ENCODE results near the gene GALK1.
"Not testable (repeated sequence)": the region's sequence is repeated elsewhere in the genome, so short reads cannot be mapped to it uniquely, and the experiment has no call there.

Gene GALK1

GRCh38 chr17:75764711-75765421 is at the start of gene GALK1:
Gene GALK1 (minus strand): TSS chr17:75765192. CDS start chr17:75765136, 56 bp downstream.
- no peak for DNase-seq

- DNase-seq: no peak
Observed at GRCh38 chr17:75814021-75814395, 49.0 kb upstream of the GALK1 start.

DNA sequence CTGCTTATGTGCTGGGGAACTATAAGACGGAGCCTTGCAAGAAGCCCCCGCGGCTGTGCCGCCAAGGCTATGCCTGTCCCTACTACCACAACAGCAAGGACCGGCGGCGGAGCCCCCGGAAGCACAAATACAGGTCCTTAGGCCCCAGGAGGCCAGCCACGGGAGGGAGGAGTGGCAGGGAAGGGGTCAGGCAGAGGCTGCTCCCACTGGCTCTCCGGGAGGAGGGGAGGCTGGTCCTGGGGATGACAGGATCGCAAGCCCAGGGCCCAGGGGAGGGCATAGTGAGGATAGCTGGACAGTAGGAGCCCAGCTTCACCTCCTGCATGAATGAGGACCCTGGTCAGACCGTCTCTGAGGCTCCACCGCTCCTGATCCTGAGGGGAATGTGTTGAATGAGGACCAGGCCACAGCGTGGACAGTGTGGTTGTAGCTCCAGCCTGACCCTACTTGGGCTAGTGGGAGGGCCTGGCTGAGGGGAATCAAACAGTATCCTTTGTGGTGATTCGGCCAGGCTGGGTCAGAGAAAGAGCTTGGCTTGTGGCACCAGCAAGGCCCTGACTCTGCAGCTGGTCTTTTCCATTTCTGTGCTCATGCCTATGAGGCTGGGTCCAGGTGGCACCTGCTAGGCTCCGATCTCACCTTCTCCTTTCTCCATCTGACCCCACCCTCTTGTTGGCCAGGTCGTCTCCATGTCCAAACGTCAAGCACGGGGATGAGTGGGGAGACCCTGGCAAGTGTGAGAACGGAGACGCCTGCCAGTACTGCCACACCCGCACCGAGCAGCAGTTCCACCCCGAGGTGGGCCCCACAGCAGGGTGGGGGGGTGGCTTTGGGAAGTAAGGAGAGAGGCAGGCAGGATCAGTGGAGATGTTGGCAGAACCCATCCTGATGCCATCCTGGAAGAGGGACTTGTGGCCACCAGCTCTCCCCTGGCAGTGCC is 48.4 kb upstream of the GALK1 start:
- no peak for DNase-seq

DNA sequence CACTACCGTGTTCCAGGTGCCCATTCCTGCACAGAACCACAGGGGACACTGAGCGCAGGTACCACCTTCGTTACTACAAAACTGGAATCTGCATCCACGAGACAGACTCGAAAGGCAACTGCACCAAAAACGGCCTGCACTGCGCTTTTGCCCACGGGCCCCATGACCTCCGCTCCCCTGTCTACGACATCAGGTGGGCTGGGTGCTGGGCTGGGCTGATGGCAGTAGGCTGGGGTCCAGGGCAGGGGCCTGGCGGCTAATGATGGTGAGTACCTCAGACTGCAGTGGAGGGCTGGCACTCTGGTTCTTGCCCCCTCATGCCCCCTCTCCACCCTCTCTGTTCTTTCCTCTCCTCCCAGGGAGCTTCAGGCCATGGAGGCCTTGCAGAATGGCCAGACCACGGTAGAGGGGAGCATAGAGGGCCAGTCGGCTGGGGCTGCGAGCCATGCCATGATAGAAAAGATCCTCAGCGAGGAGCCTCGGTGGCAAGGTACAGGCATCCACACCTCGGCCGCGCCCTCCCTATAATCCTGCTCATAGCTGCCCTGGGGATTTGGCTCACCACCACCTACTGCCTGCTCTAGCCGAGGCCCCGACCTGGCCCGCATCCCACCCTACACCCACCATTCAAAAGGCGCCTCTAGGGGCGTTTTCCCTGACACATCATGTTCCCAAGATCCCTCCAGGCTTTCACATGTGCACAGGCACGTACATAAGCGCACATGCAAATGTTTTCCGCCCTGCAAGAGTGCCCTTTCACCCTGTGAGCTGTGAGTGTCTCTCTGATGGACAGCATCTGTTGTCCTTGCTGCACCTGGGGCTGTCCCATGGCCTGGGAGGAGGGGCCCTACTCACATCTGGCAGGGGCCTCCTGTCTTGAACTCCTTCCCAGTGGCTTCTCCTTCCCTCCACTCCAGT is 47.4 kb upstream of the GALK1 start:
- DNase-seq: no peak

DNA sequence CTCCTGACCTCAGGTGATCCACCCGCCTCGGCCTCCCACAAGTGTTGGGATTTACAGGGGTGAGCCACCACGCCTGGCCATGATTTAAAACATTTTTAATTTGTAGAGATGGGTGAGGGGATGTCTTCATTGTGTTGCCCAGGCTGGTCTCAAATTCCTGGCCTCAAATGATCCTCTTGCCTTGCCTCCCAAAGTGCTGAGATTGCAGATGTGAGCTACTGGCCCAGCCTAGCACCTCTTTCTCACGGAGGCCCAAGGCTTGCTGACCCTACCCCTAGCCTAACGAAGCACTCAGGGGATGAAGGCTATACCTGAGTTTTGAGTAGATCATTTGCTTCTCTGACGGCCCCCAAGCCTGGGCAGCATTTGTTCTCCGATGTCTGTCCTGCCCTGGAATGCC is 46.2 kb upstream of the GALK1 start:
- DNase-seq: no peak

- DNase-seq: not testable (repeated sequence)
Observed at GRCh38 chr17:75810756-75811155, 45.8 kb upstream of the GALK1 start.

GRCh38 chr17:75810216-75810615 is 45.2 kb upstream of the GALK1 start:
- DNase-seq: no peak

- no peak for DNase-seq
Observed at GRCh38 chr17:75809631-75810111, 44.7 kb upstream of the GALK1 start.

GRCh38 chr17:75808905-75809621 is 44.1 kb upstream of the GALK1 start:
- DNase-seq: no peak

GRCh38 chr17:75808549-75808904 is 43.5 kb upstream of the GALK1 start:
- no peak for DNase-seq

- no peak for DNase-seq
Observed at GRCh38 chr17:75807861-75808260, 42.9 kb upstream of the GALK1 start.

GRCh38 chr17:75806822-75807500 is 42.0 kb upstream of the GALK1 start:
- DNase-seq: no peak

GRCh38 chr17:75803883-75804282 is 38.9 kb upstream of the GALK1 start:
- no peak for DNase-seq

GRCh38 chr17:75799402-75799801 is 34.4 kb upstream of the GALK1 start:
- DNase-seq: no peak

DNA sequence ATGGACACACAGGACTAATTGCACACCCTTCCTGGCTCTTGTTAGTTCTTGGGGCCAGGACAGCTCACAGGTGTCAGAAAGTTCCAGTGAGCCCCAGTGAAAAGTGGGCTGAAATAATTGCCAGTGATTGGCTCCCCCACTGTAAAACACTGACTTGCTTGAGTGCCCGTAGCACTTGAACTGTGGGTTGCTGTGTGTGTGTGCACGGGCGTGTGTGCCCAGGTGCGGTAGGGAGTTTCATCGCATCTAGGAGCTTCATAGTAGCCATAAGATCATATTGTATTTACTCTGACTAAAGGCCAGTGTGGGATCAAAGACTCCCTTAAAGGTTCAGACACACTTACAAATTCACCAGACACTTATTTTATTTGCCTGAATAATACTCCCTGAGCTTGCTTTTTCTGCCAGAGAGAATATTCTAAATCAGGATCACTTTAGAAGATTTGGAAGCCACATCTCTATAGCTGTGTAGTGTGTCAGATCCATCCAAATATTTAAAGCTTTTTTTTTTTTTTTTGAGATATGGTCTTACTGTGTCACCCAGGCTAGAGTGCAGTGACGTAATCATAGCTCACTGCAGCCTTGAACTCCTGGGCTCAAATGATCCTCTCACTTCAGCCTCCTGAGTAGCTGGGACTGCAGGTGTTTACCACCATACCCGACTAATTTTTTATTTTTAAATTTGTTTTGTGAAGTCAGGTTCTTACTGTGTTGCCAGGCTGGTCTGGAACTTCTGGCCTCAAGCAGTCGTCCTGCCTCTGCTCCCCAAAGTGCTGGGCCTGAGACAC is 31.0 kb upstream of the GALK1 start:
- no peak for DNase-seq

DNA sequence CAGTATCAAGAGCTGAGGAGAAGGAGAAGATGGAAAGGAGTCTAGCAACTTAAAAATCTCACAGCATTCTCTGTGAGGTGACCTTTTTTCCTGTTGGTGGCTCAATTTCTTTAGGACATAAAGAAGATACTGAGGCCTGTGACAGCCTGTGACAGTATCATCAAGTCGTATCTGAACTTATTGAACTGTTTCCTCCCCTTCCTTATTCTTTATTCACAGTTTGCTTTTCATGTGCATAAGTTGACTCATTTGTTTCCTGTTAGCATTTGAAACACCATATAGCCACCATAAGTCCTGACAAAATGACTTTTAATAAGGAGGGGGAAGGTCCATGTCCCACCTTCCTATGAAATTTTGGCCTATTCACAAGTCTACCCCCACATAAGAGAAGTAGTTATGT is 28.5 kb upstream of the GALK1 start:
- DNase-seq: no peak

GRCh38 chr17:75791254-75791653 is 26.3 kb upstream of the GALK1 start:
- DNase-seq: no peak

- peak; percentile 64 for DNase-seq
Observed at GRCh38 chr17:75785016-75785890, 20.3 kb upstream of the GALK1 start.

- DNase-seq: peak; percentile 98
Observed at GRCh38 chr17:75784473-75785015, 19.6 kb upstream of the GALK1 start, which contains the start of gene UNK. Gene UNK (plus strand): TSS chr17:75784806. CDS start chr17:75784881, 75 bp downstream.
